Gastroesophageal sphincter (tissue), 3 donors: ENCODE data around the gene CCDC47.
"Not testable (repeated sequence)": the region's sequence is repeated elsewhere in the genome, so short reads cannot be mapped to it uniquely, and the experiment has no call there.

ENCODE experiments used
- POLR2A ChIP-seq, 2 donors: fragments of 450-650 bp; IDR thresholded peaks; one replicate each; pipeline ENCODE4 v1.6.1; 2017; ENCODE audit warnings: antibody characterized with exemption in 2 of 2, mild to moderate bottlenecking in 2 of 2, moderate library complexity in 1 of 2
- POLR2AphosphoS5 ChIP-seq: sonication (generic); formaldehyde crosslinking; IDR thresholded peaks from one replicate; pipeline ENCODE4 v1.6.1; 2017; ENCODE audit warnings: antibody characterized with exemption
- TF ChIP-seq, protein P1 (sequence below), 4 experiments: fragments of 200-600 bp in 2 of 4; fragments of 450-650 bp in 2 of 4; sonication (generic) in 1 of 4; IDR thresholded peaks; one replicate each; pipeline ENCODE4 v1.5.1; 2017 to 2019; ENCODE audit warnings: antibody characterized with exemption in 4 of 4, mild to moderate bottlenecking in 2 of 4, moderate library complexity in 2 of 4

- not testable (repeated sequence) for TF ChIP-seq POLR2A (IDR thresholded peaks at IDR 0.05); POLR2AphosphoS5
- TF ChIP-seq, protein P1, sequence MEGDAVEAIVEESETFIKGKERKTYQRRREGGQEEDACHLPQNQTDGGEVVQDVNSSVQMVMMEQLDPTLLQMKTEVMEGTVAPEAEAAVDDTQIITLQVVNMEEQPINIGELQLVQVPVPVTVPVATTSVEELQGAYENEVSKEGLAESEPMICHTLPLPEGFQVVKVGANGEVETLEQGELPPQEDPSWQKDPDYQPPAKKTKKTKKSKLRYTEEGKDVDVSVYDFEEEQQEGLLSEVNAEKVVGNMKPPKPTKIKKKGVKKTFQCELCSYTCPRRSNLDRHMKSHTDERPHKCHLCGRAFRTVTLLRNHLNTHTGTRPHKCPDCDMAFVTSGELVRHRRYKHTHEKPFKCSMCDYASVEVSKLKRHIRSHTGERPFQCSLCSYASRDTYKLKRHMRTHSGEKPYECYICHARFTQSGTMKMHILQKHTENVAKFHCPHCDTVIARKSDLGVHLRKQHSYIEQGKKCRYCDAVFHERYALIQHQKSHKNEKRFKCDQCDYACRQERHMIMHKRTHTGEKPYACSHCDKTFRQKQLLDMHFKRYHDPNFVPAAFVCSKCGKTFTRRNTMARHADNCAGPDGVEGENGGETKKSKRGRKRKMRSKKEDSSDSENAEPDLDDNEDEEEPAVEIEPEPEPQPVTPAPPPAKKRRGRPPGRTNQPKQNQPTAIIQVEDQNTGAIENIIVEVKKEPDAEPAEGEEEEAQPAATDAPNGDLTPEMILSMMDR (IDR thresholded peaks at IDR 0.05), result not testable (repeated sequence)
These were observed 53.2 kb downstream of the CCDC47 start for GRCh38 chr17:63720194-63720593.
